ENCODE data around the gene SEMA3B.

GRCh38 chr3:50289130-50289529 lies 20.2 kb downstream of the SEMA3B start:
- no peak for TF ChIP-seq CTCF (IDR thresholded peaks at IDR 0.05)
- no peak for TF ChIP-seq POLR2A (IDR thresholded peaks at IDR 0.05)
